Ectodermal cell (in vitro differentiated cells): ENCODE measurements around the gene HSH2D.

ENCODE experiments used
- H3K27ac ChIP-seq: 2 replicates; pipeline ENCODE4 v1.7.0; 2013; ENCODE audit warnings: mild to moderate bottlenecking, low read depth, low read length; ENCODE audit not compliant: insufficient read depth, poor library complexity, severe bottlenecking
- H3K27me3 ChIP-seq: 2 replicates; pipeline ENCODE4 v1.7.0; 2013; ENCODE audit warnings: mild to moderate bottlenecking, low read length; ENCODE audit not compliant: insufficient read depth, control insufficient read depth, poor library complexity, severe bottlenecking
- H3K36me3 ChIP-seq: one replicate; pipeline ENCODE4 v1.7.0; 2013; ENCODE audit warnings: low read length; ENCODE audit not compliant: control insufficient read depth, insufficient read depth
- H3K4me1 ChIP-seq: one replicate; pipeline ENCODE4 v1.7.0; 2013; ENCODE audit warnings: low read length; ENCODE audit not compliant: control insufficient read depth, insufficient read depth
- H3K4me3 ChIP-seq: 2 replicates; pipeline ENCODE4 v1.7.0; 2013; ENCODE audit warnings: low read depth, low read length, control low read depth; ENCODE audit not compliant: insufficient read depth
- H3K9me3 ChIP-seq: 2 replicates; pipeline ENCODE4 v1.7.0; 2013; ENCODE audit warnings: mild to moderate bottlenecking, low read length, moderate library complexity; ENCODE audit not compliant: control insufficient read depth
- WGBS, 2 experiments: methylation state at CpG; one replicate each; pipeline ENCODE4 v1.1.7; 2013; ENCODE audit warnings: missing lambda C conversion rate in 2 of 2; 5-methylcytosine and 5-hydroxymethylcytosine counted together

The HSH2D gene

DNA sequence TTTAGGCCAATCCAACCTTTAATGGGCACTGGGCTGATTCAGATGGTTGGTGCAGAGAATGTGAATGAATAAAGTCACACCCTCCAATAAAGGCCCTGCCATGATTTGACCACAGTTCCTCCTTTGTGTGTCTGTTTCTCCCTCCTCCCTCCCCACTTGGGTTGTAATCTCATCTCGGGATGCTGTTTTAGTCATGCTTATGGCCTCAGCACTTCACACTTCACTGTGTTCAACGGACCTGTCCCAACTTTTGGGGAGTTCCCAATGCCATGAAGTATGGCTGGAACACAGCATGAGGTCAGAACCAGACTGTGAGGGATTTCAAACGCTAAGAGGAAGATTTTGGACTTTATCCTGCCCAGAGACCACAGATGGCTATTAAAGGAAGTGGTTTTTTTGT lies 37.4 kb upstream of the HSH2D start:
- peaks cover 14% of the 10 kb centered on the region for H3K36me3 ChIP-seq
- no peaks in the 10 kb centered on the region for H3K27me3 ChIP-seq
- WGBS, 2 experiments = 33 to 37% methylated on average over 3 of the region's 3 CpGs
- H3K4me3 ChIP-seq = no peak overlapping the region
- no peaks in the 10 kb centered on the region for H3K9me3 ChIP-seq
- no peak overlapping the region for H3K27ac ChIP-seq
- H3K4me1 ChIP-seq = peaks cover 6% of the 10 kb centered on the region

- Histone ChIP-seq H3K9me3 (no peaks in the 10 kb centered on the region), H3K4me3 (peak within 1 kb of the TSS; percentile 94), H3K27ac (no peak within 1 kb of the TSS), H3K36me3 (no peaks in the 10 kb centered on the region), H3K27me3 (no peaks in the 10 kb centered on the region), H3K4me1 (peaks cover 12% of the 10 kb centered on the region)
- WGBS, 2 experiments = 3% methylated on average over 80 to 81 of the region's 81 CpGs
Measured at GRCh38 chr19:16111160-16111908, 32.2 kb upstream of the HSH2D start, which contains the start of gene RAB8A. Gene RAB8A, plus strand, starts transcription at chr19:16111889. Its CDS starts 13 bp downstream, at chr19:16111902.

- peak overlapping the region; percentile 94 for H3K4me3 ChIP-seq
- H3K4me1 ChIP-seq = peaks cover 9% of the 10 kb centered on the region
- no peak overlapping the region for H3K27ac ChIP-seq
- H3K9me3 ChIP-seq = no peaks in the 10 kb centered on the region
- 5 to 6% methylated on average over 36 to 37 of the region's 37 CpGs for WGBS, 2 experiments
- H3K36me3 ChIP-seq = no peaks in the 10 kb centered on the region
- no peaks in the 10 kb centered on the region for H3K27me3 ChIP-seq
Measured at GRCh38 chr19:16111909-16112752, 31.4 kb upstream of the HSH2D start.

- 42 to 47% methylated on average over 2 of the region's 2 CpGs for WGBS, 2 experiments
- peak overlapping the region; percentile 94 for H3K4me3 ChIP-seq
Measured at GRCh38 chr19:16112778-16113177, 30.7 kb upstream of the HSH2D start.

DNA sequence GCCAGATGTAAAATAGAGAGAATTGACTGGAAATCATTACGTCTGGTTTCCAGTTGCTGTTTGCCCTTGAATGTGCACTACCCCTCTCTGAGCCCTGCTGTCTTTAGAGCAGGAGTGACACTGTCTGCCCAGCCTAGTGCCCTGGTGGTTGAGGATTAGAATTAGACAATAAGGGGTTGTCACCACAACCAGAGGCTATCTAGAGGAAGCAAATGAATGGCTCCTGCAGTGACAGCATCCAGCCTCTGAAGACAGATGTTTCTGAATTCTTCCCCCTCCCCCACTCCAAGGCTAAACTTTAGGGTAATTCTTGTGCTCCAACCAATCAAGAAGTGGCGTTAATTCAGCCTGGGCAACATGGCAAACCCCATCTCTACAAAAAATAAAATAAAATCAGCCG lies 29.8 kb upstream of the HSH2D start:
- WGBS, 2 experiments = 61 to 62% methylated on average over 3 of the region's 3 CpGs
- Histone ChIP-seq H3K36me3 (peaks cover 9% of the 10 kb centered on the region), H3K27ac (no peak overlapping the region), H3K27me3 (no peaks in the 10 kb centered on the region), H3K4me1 (peaks cover 9% of the 10 kb centered on the region), H3K4me3 (no peak overlapping the region), H3K9me3 (no peaks in the 10 kb centered on the region)

More at GRCh38 chr19:16112778-16113177, 30.7 kb upstream of the HSH2D start:
- H3K9me3 ChIP-seq = no peaks in the 10 kb centered on the region
- H3K27ac ChIP-seq = no peak overlapping the region
- H3K4me1 ChIP-seq = peaks cover 9% of the 10 kb centered on the region
- no peaks in the 10 kb centered on the region for H3K27me3 ChIP-seq
- H3K36me3 ChIP-seq = no peaks in the 10 kb centered on the region

DNA sequence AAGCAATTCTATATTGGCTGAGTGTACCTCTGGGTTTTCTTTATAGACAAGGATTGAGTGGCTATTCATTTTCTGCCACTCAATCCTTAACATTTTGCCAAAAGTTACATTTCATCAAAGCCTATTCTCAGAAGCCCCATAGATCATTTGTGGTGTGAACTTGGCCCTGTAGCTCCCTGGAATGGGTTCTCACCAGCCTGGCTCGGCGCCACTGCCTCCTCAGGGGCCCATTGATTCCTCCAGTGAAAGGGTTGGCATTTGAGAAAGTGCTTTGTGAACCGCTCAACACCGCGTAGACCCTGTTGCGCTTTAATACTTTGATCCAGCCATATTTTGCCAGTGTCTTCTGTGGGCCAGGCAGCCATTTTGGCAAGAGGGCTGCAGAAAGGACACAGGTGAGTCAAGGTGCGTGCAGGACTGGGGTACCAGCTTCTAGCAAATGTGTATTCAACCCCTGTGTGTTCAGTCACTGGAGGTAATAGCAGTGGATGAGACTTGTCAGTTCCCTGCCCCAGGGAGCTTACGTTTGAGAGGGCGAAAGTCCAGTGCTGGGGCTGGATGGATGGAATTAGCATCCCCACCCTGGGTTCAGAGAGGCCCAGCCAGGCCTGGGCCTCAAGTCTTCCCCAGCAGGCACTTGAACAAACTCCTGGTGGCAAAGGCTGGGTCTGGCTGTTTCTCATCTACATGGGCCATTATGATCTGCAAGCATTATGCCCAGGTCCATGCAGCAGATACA lies 28.0 kb upstream of the HSH2D start:
- H3K36me3 ChIP-seq = peaks cover 11% of the 10 kb centered on the region
- 92 to 93% methylated on average over 9 of the region's 9 CpGs for WGBS, 2 experiments
- peaks cover 9% of the 10 kb centered on the region for H3K4me1 ChIP-seq
- H3K27me3 ChIP-seq = no peaks in the 10 kb centered on the region
- no peaks in the 10 kb centered on the region for H3K9me3 ChIP-seq
- H3K4me3 ChIP-seq = no peak overlapping the region
- H3K27ac ChIP-seq = no peak overlapping the region

- 93 to 96% methylated on average over 4 of the region's 4 CpGs for WGBS, 2 experiments
- no peaks in the 10 kb centered on the region for H3K27me3 ChIP-seq
- no peaks in the 10 kb centered on the region for H3K9me3 ChIP-seq
- peaks cover 9% of the 10 kb centered on the region for H3K4me1 ChIP-seq
- peaks cover 11% of the 10 kb centered on the region for H3K36me3 ChIP-seq
- no peak overlapping the region for H3K27ac ChIP-seq
- no peak overlapping the region for H3K4me3 ChIP-seq
Measured at GRCh38 chr19:16116067-16116466, 27.4 kb upstream of the HSH2D start.

DNA sequence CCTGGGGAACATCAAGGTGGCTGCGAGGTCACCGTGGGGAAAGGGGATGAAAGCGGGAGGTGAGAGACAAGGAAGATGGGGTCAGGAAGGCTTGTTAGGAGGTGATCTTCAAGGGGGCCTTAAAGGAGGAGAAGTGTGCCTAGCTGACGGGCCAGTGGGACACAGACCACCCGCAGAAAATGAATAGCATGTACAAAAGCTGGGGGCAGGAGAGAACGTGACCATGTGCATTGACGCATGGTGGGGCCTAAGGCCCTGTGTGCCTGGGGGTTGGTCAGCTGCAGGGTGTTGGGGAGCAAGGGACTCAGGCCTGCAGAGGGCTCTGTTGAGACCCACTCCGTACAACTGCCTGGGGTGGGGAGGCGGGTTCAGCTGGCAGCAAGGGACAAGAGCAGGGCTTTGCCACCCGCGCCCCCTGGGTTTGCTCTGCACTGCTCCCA lies 25.9 kb upstream of the HSH2D start:
- H3K4me1 ChIP-seq = peaks cover 5% of the 10 kb centered on the region
- WGBS, 2 experiments = 85 to 90% methylated on average over 11 of the region's 11 CpGs
- H3K36me3 ChIP-seq = peaks cover 22% of the 10 kb centered on the region
- H3K4me3 ChIP-seq = no peak overlapping the region
- no peaks in the 10 kb centered on the region for H3K9me3 ChIP-seq
- H3K27ac ChIP-seq = no peak overlapping the region
- H3K27me3 ChIP-seq = no peaks in the 10 kb centered on the region

DNA sequence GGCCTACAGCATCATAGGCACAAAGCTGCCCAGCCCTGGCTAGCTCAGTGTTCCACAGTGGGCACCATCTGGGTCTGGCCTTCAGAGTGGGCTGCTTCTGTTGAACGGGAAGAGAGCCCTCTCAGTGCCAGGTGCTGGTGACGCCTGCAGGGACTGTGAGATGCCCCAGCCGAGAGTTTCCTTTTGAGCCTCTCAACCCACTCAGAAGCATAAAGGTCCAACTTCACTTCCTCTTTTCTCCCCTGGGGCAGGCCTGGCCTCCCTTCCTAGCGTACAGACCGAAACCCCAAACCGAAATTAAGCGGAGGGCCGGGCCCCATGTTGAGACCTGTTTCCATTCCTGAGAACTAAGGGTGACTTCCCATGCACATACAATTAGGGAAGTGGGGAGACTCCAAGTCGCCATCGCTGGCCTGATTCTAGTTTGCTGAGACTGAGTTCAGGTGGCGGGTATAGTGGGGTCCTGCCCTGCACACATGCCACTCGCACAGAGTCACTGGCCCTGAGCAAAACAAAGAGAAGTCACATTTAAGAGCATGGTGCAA lies 24.9 kb upstream of the HSH2D start:
- H3K4me3 ChIP-seq = no peak overlapping the region
- no peaks in the 10 kb centered on the region for H3K27me3 ChIP-seq
- no peaks in the 10 kb centered on the region for H3K9me3 ChIP-seq
- 96 to 97% methylated on average over 12 of the region's 12 CpGs for WGBS, 2 experiments
- peaks cover 23% of the 10 kb centered on the region for H3K36me3 ChIP-seq
- H3K27ac ChIP-seq = no peak overlapping the region
- no peaks in the 10 kb centered on the region for H3K4me1 ChIP-seq
